DOHH2 (cell line): ENCODE data around the gene UVRAG.

ENCODE experiments used
- CTCF ChIP-seq: fragments of 200-600 bp; sonication (generic); IDR thresholded peaks from one replicate; pipeline ENCODE4 v1.5.1; 2014; ENCODE audit warnings: antibody characterized with exemption, mild to moderate bottlenecking, low read depth, low read length; ENCODE audit not compliant: poor library complexity, severe bottlenecking
- EZH2phosphoT487 ChIP-seq: fragments of 200-600 bp; sonication (generic); IDR thresholded peaks from 2 replicates; pipeline ENCODE4 v1.6.1; 2017; ENCODE audit warnings: borderline replicate concordance, mild to moderate bottlenecking, antibody characterized with exemption, low read length, moderate library complexity, mixed read lengths

- TF ChIP-seq CTCF (no peak), EZH2phosphoT487 (no peak)
These were observed 124.5 kb downstream of the UVRAG start for GRCh38 chr11:75939516-75939915.
